GM21526 (cell line): ENCODE measurements around the gene FGR.

Experiments
- ATAC-seq: cut with Tn5 transposase; IDR thresholded peaks from one replicate; pipeline ENCODE4 v1.9.1; 2021; ENCODE audit warnings: moderate library complexity; ENCODE audit not compliant: unreplicated experiment, low FRiP score

FGR gene

GRCh38 chr1:27618341-27619082, 16.5 kb downstream of the FGR start:
- no peak for ATAC-seq

DNA sequence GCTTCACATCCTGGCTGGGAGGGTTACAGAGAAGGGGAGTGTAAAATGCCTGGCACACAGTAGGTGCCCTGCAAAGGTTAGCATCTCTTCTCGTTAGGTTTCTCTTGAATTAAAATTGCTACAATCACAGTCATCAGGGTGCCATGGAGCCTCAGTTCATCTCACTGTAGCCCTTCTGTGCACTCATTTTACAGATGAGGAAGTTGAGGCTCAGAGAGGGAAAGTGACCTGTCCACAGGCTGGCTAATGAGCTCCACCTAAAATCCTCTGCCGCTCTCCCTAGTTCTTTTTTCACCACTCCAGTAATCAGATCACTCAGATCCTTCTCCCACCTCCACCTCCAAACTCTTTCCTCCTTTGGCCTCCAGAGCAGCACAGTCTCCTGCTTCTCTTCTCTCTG, 17.6 kb downstream of the FGR start:
- ATAC-seq: no peak

GRCh38 chr1:27616441-27616840, 18.5 kb downstream of the FGR start:
- ATAC-seq: no peak

DNA sequence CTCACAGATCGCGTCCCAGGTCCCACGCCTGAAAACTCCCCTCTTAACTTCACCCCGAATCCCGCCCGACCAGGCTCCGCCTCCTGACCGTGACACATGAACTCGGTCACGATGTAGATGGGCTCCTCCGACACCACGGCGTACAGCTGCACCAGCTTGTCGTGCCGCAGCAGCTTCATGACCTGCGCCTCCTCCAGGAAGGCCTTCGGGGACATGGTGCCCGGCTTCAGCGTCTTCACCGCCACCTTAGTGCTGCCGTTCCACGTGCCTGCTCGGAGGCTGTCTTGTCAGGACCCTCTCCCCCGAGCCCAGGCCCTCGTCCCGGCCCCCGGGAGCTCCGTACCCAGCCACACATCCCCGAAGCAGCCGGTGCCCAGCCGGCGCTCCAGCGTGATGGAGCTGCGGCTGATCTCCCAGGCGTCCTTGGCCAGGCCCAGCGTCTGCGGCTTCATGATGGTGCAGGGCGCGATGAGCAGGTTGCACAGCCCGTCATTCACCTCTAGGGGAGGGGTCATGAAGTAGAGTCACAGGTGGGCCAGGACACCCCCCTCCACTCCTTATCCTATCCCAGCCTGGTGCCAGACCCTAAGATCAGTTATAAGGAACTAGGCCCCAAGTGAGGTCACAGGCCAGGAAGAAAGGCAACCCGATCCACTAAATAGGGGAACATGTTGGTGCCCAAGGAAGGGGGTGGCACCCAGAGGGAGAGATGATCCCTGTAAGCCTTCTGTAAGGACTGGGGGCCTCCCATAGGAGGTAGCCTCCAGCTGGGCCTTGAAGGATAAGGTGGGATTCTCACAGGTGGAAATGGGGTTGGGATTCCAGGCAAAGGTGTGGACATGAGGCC, 19.4 kb downstream of the FGR start:
- no peak for ATAC-seq

GRCh38 chr1:27614625-27615344, 20.2 kb downstream of the FGR start:
- no peak for ATAC-seq

GRCh38 chr1:27614043-27614624, 20.9 kb downstream of the FGR start:
- ATAC-seq: no peak

DNA sequence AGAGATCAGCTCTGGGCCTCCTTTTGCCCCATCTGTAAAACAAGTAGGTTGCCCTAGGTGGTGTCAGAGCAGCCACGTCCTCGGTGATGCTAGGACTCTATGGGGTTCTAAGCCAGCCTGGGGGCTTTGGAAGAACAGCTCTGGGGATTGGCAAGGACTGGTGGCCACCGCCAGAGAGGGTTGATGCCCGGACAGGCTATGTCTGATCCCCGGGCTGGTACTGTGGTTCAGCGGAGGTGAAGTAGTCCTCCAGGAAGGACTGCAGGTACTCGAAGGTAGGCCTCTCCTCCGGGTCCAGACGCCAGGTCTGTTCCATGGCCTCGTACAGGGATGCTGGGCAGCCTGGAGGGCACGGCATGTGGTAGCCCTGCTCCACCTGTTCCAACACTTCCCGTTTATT, 22.3 kb downstream of the FGR start:
- no peak for ATAC-seq

DNA sequence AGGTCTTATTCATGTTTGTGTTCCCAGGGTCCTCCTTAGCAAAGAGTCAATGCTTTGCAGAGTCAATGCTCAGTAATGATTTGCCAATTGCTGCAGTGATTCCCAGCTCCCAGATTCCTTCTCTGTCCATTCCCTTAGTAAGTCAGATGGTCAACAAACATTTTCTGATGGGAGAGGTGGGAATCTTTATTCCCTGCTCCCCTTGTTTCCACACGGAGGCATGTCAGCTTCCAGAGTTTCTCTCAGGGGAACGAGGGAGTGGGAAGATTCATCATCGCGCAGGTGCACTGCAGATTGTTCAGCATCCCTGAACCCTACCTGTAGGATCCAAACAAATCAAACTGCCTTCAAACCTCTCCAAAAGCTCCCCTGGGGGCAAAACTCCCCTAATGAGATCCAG, 23.5 kb downstream of the FGR start:
- no peak for ATAC-seq

DNA sequence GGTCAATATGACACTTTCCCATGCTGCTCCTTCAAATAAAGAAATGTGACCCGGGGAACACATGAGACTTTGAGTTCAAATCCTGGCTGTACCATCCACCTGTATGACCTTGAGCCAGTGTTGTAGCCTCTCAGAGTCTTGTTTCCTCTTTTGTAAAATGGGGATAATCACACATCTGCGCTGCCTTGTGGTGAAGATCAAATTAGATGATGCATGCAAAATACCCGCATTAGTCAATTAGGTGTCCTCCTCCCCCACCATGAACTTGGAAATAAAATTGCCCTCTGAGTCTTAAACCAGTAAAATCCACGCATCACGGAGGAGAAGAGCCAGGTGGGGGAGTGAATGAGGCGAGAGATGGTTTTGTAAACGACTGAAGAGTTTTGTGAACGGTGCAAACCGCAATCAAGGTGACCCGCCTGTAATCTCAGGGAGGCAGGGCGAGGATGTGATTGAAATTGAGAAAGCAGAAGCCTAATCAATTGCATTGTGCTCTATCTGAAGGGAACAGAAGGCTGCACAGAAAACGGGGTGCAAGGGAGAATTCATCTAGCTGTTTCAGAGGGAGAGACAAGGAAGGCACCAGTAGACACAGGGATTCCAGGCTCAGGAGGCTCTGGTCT, 25.3 kb downstream of the FGR start:
- ATAC-seq: no peak

GRCh38 chr1:27609210-27609555, 25.8 kb downstream of the FGR start:
- ATAC-seq: no peak

DNA sequence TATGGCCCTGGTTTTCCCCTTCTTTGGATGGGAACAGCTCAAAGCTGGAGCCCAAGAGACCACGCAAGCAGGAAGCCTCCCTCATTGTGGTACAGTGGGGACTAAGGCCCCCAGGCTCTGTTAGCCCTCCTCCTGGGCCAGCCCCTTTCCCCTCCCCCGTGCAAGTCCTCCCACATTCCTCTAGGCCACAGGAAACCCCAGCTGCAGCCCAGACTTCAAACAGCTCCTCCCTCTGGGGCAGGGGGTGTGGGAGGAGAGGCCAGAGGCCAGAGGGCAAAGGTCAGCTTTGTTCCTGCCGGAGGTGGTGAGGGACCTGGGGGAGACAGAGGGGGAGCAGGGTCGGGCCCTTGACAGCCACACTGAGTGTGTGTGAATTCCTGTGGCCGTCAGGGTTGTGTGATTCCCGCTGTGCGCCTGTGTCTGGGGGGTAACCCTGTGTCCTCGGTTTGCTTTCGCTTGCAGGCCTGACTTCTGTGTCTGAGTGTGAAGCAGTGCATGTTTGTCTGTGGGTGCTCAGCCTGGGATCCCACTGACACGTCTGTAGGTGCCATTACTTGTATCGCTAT, 27.7 kb downstream of the FGR start:
- no peak for ATAC-seq

- ATAC-seq: no peak
Measured at GRCh38 chr1:27606708-27607238, 28.2 kb downstream of the FGR start.

DNA sequence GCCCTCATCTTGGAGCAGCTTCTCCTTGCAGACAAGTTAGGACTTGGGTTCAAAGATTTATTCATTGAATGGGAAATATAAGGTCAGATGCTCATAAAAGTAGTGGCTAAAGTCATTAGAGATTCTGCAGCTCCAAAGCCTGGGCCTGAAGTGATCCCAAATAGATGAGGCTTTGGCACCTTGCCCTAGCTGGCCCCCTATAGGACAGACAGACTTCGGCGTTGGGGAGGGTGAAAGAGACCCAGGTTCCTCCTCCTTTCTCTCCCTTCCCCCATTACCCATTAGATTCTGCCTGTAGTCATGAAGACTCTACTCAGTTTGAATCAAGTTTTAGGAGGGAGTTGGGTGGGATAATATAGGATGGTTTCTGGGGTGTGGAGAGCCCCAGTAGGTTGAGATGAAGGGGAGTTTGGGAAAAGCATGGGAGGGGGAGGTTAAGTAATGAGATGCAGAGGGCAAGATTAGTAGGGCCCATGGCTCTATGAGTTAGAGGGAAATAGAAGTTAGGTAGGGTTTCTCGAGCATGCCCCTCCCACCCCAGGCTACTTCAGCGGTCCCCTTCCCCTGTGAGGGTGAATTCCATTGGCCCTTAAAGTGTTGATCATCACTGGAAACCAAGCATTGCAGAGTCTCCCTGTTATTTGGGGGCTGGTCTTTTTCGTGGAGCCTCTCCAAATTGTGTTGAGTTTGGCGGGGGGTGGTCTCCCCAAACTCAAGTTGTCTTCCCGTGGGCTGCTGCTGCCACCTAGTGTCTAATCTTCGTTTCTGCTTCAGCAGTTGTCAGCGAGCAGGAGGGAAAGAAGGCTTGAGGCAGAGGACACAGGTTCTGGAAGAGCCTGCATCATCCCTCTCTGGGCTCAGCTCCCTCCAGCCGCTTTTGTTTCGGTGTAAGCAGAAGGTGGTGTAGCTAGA, 28.9 kb downstream of the FGR start:
- ATAC-seq: no peak

DNA sequence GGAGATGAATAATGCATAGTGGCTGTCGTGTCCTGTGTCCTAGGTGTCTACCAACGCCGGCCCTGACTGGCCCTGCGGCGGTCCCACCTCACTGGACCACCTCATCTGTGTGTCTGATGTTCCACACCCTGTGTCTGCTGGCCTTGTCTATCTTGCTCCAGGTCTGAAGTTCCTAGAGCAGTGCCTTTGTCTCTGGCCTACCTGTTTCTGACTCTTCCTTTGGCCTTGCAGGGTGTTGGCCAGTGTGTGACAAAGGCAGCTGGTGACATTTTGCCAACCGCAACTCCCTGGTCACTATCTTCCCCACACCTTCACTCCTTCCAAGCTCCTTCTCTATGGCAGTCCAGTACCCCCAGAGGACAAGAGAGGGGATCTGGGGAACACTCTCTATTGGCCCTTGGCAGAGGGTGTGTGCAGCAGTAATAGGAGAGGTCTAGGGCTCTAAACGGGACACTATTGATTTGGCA, 29.7 kb downstream of the FGR start:
- no peak for ATAC-seq

DNA sequence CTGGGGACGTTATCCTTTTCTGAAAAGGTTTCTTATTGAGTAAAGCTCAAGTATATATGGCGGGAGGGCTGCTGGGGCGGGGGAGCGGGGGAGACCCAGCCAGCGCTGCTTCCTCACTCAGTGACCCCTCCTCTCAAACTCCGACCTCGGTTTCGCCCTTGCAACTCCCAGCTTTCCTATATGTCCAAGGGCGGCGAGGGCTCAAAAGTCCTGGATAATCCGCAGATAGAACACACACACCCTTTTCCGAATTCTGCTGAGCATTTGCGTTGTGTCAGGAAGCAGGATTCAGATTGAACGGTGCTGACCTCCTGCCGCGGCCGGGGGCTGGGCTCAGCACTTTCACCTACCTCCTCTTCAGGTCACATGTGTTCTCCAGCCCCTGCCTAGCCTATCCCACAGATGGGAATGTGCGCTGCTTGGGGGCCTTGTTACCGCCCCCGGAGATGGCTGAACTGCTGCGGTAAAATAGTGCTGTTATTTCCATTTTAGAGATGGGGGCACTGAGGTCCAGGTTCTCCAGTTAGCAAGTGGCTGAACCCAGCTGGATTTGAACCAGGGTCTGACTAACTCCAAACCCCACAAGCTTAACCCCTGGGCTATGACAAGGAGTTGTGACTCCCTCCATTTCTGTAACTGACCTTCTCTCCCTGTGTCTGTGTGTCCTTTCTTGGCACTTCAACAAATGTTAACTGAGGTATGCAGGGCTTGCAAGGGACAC, 30.2 kb downstream of the FGR start:
- ATAC-seq: no peak

GRCh38 chr1:27603681-27604578, 31.1 kb downstream of the FGR start, which contains the start of gene AHDC1:
TSS of gene AHDC1 (minus strand) at chr1:27604144. CDS start at chr1:27552115, 52,029 bp downstream.
- ATAC-seq: peak; percentile 43

GRCh38 chr1:27603309-27603680, 31.7 kb downstream of the FGR start:
- ATAC-seq: no peak
